T-helper 1 cell (primary cell): ENCODE data around the gene RTEL1.

Experiments
- DNase-seq, 5 donors: peaks; one replicate each; pipeline ENCODE4 v3.0.0-alpha.2; 2012 to 2020

RTEL1 gene

GRCh38 chr20:63700199-63701050 lies 42.3 kb downstream of the RTEL1 start:
- peak in 1 of 5 donors; percentile 6 for DNase-seq

- peak in 1 of 5 donors; percentile 8 for DNase-seq
Measured at GRCh38 chr20:63701051-63701328, 42.9 kb downstream of the RTEL1 start.

- DNase-seq: peak in 2 of 5 donors; percentile 6 to 11
Measured at GRCh38 chr20:63701329-63702035, 43.4 kb downstream of the RTEL1 start.

- DNase-seq: no peak
Measured at GRCh38 chr20:63702036-63702665, 44.0 kb downstream of the RTEL1 start.

DNA sequence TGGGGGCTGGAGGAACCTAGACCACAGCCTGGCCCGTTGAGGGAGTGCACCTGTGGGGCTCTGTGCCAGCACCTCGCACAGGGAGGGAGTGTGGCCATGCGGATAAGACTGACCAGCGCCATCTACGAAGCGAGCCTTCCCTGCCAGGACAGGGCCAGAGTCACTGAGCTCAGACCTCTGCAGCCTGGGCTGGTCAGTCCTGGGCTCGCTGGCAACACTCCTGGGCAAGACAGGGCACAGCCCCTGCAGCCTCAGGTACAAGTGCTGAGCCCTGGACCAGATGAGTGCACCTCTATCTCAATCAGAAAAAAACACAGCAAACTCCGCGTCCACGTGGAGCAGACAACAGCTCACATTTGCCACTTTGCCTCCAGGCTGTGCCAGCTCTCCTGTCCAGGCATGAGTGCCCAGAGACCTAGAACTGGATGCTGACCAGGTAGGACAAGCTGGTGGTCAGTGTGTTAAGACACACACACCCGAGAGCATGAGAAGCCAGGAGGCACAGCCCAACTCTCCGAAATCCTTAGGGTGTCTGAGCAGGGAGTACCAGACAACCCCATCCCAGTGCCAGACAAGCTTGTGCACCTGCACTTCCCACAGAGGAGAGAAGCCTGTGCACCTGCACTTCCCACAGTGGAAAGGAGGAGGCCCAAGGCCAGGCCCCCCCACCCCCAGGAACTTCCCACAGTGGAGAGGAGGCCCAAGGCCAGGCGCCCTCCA lies 44.8 kb downstream of the RTEL1 start:
- DNase-seq: no peak

GRCh38 chr20:63703471-63703975 lies 45.4 kb downstream of the RTEL1 start:
- peak in 1 of 5 donors; percentile 5 for DNase-seq

- no peak for DNase-seq
Measured at GRCh38 chr20:63703976-63704748, 46.0 kb downstream of the RTEL1 start.

DNA sequence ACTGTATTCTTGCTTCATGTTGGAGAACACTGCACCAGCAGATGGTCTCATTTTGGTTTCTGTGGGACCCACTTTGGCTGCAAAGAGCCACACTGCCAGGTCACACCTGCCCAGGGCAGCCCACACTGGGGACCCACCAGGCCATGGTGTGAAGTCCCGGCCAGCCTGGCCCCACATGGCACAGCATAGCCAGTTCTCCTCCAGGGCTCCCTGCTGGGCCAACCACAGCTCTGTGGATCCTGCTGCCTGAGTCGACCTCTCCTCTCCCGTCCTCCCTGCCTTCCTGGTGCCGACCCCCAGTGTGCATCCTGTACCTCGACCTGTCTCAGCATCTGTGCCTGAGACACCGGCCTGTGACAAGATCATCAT lies 46.6 kb downstream of the RTEL1 start:
- DNase-seq: no peak

DNA sequence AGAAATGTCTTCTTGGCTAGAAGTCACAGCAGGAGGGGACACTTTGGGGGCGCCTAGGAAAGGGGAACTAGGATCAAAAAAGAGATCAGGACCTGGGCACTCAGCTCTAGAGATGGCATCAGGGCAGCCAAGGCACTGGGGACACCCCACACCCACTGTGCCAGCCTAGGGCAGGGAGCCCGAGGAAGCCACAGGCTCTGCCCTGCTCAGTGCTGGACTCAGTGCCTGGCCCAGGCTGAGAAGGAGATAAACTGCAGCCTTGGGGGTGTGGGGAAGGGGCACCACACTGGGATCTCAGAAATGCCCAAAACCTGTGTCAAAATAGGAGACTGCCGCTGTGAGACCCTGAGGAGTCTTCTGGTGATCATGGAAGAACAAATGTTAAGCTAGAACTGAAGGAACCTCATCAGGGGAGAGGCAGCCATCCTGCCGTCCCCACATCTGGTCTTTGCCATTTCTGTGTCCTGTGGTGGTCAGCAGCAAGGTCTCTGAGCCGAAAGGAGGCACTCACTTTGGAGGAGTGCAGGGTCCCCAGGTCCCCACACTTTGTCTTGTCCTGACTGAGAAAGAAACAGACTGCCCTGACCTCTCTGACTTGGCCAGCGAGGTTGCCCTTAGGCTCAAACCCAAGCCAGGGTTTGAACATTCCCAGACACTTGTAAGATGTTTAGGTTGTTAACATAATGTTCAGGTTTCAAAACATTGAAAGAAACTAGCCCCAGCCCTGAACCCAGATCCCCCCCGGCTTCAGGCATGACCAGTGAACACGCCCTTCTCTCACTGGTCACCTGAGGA lies 47.3 kb downstream of the RTEL1 start:
- no peak for DNase-seq

DNA sequence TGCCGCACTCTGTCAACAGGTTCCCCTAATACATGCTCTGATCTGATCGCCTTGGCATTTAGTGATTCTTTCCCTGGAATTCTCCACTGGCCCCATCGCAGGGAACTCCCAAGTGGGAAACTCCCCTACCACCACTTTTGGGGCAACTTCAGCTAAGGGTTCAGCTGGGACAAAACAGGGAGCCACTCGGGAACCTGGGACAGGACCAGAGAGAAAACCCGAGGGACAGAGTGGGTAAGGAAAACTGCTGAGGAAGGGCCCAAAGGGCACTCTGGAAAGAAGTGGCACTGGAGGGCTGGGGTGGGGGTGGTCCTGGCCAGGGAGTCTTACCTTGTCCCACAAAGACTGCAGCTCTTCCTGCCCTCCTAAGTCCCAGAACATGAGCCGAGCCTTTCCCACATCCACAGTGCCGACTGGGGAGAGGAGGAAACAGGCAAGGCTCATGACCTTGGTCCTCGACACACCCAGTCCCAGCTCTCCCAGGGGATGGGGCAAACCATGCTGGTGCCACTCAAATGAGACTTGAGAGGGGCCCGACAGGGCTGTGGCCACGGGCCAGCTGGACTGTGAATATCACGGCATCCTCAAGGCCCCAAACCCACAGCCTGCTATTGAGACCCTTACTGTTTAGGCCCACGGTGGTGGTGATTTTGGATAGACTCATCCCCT lies 48.0 kb downstream of the RTEL1 start:
- no peak for DNase-seq

DNA sequence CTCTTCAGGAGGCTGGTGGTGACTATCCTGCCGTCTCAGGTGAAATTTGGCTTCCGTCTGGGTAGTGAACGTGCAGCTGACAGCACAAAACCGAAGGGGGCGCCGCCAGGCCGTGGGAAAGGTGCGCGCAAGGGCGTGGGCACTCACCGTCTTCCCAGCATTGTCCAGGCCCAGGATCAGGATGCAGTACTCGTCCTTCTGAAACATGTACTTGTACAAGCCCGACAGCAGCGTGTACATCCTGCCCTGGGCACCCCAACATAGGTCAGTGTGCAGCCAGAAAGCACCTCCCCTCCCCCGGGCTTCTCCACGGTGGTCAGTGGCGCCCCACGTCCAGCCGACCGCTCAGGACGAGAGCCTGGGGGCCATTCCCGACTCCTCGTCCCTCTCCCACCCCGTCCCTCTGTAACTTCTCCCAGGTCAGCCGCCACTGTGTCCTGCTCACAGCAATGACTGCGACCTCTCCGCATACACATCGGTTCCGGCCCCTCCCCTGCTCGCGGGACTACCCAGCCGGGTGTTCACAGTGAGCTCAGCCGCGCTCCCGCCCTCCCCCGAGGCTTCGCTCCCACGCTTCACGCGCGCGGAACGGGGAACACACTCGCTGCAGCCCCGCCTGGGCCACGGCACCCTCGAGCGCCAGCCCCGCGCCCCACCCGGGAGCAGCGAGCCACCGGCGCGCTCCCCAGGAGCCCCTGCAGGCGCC lies 48.9 kb downstream of the RTEL1 start:
- peak; percentile 30 to 65 (median 58) for DNase-seq

GRCh38 chr20:63707558-63708300 lies 49.6 kb downstream of the RTEL1 start, which contains the start of the genes ARFRP1 and ZGPAT:
Gene ARFRP1 (minus strand): TSS chr20:63707976. CDS start chr20:63707091, 885 bp downstream.
Gene ZGPAT (plus strand): TSS chr20:63708039. CDS start chr20:63708581, 542 bp downstream.
- peak; percentile 71 to 91 (median 80) for DNase-seq

GRCh38 chr20:63708301-63709148 lies 50.4 kb downstream of the RTEL1 start:
- DNase-seq: no peak

DNA sequence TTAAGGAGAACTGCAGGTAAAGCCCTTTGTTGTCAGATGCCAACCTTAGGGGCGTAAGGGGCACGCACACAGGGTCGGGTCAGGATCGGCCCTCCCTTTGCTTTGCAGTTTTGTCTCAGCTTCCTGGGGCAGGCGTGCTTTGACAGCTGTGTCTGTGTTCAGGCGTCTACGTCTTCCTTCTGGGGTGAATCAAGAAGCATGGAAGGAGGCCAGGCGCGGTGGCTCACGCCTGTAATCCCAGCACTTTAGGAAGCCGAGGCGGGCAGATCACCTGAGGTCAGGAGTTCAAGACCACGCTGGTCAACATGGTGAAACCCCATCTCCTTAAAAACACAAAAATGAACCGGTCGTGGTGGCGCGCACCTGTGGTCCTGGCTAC lies 51.0 kb downstream of the RTEL1 start:
- no peak for DNase-seq

DNA sequence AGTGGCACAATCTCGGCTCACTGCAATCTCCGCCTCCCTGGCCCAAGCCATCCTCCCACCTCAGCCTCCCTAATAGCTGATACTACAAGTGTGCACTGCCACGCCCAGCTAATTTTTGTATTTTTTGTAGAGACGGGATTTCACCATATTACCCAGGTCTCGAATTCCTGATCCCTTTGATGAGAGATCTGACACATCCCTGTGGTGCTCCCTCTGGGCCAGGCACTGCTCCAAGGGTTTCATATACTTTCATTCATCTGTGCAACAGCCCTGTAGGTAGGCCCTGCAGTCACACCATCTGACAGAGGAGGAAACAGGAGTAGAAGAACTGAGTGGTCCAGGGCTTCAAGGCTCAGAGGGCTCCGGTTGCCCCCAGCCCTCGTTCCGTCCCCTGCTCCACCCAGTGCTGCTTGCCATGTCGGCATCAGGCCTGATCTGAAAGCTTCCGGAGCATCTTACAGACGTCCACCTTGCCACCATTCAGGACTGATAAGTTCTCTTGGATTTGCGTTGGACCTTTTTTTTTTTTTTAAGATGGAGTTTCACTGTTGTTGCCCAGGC lies 53.1 kb downstream of the RTEL1 start:
- no peak for DNase-seq

DNA sequence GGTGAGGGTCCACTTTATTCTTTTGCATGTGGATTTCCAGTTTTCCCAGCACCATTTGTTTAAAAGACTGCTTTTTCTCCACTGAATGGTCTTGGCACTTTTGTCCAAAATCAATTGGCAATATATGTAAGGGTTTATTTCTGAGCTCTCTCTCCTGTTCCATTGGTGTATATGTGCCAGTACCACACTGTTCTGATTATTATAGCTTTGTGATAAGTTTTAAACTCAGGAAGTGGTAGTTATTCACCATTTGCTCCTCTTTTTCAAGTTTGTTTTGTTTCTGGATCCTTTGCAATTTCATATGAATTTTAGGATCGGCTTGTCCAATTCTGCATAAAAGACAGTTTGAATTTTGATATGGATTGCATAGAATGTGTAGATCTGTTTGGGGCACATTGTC lies 54.1 kb downstream of the RTEL1 start:
- DNase-seq: no peak

DNA sequence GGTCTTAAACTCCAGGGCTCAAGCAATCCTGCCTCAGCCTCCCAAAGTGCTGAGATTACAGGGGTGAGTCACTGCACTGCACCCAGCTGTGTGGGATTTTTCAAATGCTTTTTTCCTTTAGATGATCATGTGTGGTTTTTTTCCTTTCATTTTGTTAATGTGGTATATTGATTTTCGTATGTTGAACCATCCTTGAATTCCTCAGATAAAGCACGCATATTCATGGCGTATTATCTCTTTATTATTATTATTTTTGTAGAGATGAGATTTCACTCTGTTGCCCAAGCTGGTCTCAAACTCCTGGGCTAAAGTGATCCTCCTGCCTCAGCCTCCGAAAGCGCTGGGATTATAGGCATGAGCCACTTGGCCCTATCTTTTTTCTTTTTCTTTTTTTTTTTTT lies 56.7 kb downstream of the RTEL1 start:
- DNase-seq: no peak

- no peak for DNase-seq
Measured at GRCh38 chr20:63718996-63719395, 60.9 kb downstream of the RTEL1 start.
